Testis (tissue), 3 donors: ENCODE data around the gene FGF8. TPM values are rescaled to one million over a fixed set of nuclear protein-coding genes. Genes with fewer than 3 reads are reported as not detected.
A peak's percentile ranks its signal among the peaks of the same experiment; 100 is the strongest.

ENCODE experiments used
- DNase-seq: peaks from one replicate; pipeline ENCODE4 v3.0.0-alpha.2; 2019
- H3K27ac ChIP-seq, 2 donors: fragments of 200-600 bp; sonication (generic); one replicate each; pipeline ENCODE4 v1.5.1; 2019
- H3K27me3 ChIP-seq: fragments of 200-600 bp; sonication (generic); one replicate; pipeline ENCODE4 v1.5.1; 2019
- H3K36me3 ChIP-seq: fragments of 200-600 bp; sonication (generic); one replicate; pipeline ENCODE4 v1.5.1; 2017; ENCODE audit warnings: low read depth; ENCODE audit errors: missing control alignments
- H3K4me1 ChIP-seq: fragments of 200-600 bp; sonication (generic); one replicate; pipeline ENCODE4 v1.5.1; 2019
- H3K4me3 ChIP-seq, 2 donors: fragments of 200-600 bp; sonication (generic); one replicate each; pipeline ENCODE4 v1.5.1; 2017 to 2019
- H3K9me3 ChIP-seq: fragments of 200-600 bp; sonication (generic); one replicate; pipeline ENCODE4 v1.5.1; 2017
- POLR2A ChIP-seq: fragments of 450-650 bp; IDR thresholded peaks from one replicate; pipeline ENCODE4 v1.6.1; 2017; ENCODE audit warnings: antibody characterized with exemption, mild to moderate bottlenecking, moderate library complexity
- WGBS, 2 donors: methylation state at CpG; one replicate each; pipeline ENCODE4 v1.1.5; 2018; 5-methylcytosine and 5-hydroxymethylcytosine counted together
- intact Hi-C: fragments of 100-400 bp; cut with DNase I; formaldehyde crosslinking; loops from one replicate; pipeline ENCODE4 v1.15.1; 2023; ENCODE audit warnings: low total_unique reads
- polyA plus RNA-seq: library from polyadenylated mRNA; stranded (reverse); fragments of 350-450 nt; fragmentation: Illumina TruSeq; extraction: RNeasy Lipid Tissue Mini Kit (QIAGEN cat#74804); gene quantifications from one replicate; pipeline ENCODE4 v1.2.3, GENCODE V29; 2014; ENCODE audit warnings: low read depth, low replicate concordance; ENCODE audit not compliant: insufficient read depth
- total RNA-seq, 2 donors: library from RNA; depleted of rRNA; stranded (reverse); fragments of >200 nt; gene quantifications; one replicate each; pipeline ENCODE4 v1.2.3, GENCODE V29; 2016
- TF ChIP-seq, protein P1 (sequence below), 3 experiments: fragments of 450-650 bp in 2 of 3; fragments of 200-600 bp in 1 of 3; sonication (generic) in 1 of 3; IDR thresholded peaks; one replicate each; pipeline ENCODE4 v1.5.1; 2016 to 2019; ENCODE audit warnings: antibody characterized with exemption in 3 of 3, mild to moderate bottlenecking in 2 of 3, moderate library complexity in 1 of 3

Gene FGF8
- total and polyA plus RNA-seq, 3 donors from 2014 or later = 0.41 to 1.1 TPM; not detected in 1

DNA sequence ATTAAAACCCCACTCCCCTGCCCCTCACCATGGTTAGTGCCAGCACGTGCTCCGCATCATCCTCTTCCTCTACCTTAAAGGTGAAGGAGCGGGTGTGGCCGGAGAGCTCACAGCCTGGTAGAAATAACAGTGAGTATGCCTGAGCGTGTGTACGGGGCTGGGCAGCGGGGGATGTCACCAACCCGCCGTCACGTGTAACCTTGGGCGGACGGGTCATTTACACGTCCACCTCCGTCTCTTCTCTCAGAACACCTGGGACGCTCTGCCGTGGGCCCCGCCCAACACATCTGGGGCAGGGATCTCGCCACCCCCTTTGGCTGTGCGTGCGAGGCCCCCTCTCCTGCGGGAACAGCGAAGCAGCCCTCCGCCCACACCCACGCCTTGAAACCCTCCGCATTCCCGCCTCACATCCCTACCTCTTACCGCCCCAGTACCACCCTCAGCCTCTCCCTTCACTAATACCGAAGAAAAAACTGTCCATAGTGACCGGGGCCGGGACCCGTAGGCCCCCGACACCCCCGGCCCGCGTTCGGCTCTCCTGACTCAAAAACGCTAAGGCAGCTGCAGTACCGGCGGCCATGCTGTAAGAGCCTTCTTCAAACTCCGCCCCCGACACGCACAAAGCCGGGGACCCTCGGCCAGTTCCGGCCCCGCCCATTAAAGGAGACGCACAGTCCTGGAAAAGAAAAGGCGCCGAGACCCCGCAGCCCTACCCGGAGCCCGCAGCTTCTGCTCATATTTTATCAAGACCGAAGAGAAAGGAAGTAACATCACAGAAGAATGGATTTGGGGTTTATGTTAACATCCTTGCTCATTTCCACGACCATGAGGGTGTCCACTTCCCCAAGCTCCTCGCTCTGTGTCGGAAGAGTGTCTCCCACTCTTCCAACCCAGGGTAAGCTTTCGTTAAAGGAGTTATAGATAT is 7.2 kb upstream of the FGF8 start, which contains the start of gene NPM3:
NPM3 (minus strand) TSS at position 636 of the 925 bp plus-strand sequence; CDS start at position 580, 56 bp downstream.
- Histone ChIP-seq H3K27ac (peak within 1 kb of the TSS in 1 of 2 donors; percentile 25), H3K4me3 (peak within 1 kb of the TSS; percentile 62 to 71), H3K27me3 (no peaks in the 10 kb centered on the region), H3K9me3 (no peaks in the 10 kb centered on the region), H3K36me3 (no peaks in the 10 kb centered on the region), H3K4me1 (peaks cover 27% of the 10 kb centered on the region)
- 1 to 2% methylated on average over 42 to 57 of the region's 57 CpGs for WGBS, 2 donors
- intact Hi-C loops = no loop called here
- TF ChIP-seq, protein P1, sequence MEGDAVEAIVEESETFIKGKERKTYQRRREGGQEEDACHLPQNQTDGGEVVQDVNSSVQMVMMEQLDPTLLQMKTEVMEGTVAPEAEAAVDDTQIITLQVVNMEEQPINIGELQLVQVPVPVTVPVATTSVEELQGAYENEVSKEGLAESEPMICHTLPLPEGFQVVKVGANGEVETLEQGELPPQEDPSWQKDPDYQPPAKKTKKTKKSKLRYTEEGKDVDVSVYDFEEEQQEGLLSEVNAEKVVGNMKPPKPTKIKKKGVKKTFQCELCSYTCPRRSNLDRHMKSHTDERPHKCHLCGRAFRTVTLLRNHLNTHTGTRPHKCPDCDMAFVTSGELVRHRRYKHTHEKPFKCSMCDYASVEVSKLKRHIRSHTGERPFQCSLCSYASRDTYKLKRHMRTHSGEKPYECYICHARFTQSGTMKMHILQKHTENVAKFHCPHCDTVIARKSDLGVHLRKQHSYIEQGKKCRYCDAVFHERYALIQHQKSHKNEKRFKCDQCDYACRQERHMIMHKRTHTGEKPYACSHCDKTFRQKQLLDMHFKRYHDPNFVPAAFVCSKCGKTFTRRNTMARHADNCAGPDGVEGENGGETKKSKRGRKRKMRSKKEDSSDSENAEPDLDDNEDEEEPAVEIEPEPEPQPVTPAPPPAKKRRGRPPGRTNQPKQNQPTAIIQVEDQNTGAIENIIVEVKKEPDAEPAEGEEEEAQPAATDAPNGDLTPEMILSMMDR (IDR thresholded peaks at IDR 0.05) = peak in 1 of 3 experiments; percentile 13
- TF ChIP-seq POLR2A = no peak
- DNase-seq = peak; percentile 97

DNA sequence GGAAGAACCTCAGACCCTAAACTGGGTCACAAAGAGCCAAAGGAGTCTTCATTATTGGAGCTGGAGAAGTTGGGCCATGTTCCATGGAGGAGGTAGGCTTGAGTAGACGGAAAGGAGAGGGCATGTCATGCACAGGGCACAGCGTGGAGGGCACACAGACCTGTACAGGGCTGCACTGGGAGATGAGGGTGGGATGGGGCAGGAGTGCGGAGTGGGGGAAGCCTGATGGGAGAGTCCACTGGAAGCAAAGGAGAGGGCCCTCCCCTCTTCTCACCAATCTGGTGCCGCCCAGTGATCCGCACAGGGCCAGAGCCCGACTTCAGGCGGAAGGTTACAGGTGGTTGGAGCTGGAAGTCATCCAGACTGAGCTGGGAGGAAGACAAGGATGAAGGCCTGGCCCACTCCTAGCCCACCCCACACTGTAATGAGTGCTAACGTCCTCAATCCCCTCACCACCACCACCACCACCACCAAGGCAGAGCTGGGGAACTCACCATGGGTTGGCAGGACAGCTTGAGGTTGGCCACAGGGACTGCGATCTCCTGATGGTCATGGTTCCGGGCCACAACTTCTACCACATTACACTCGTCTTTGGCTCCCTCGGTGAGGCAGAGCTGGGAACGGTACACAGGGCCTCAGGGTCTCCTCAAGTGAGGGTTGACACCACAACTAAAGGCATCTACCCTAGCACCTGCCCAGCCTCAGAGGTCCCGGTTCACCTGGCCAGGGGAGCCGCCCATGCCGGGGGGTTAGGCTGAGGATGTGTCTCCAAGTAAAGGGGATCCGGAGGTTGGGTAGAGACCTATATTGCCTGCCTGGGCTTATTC is 6.3 kb upstream of the FGF8 start:
- WGBS, 2 donors = 28 to 44% methylated on average over 13 to 17 of the region's 17 CpGs
- peak overlapping the region; percentile 62 to 71 for H3K4me3 ChIP-seq
- no peak for DNase-seq
- intact Hi-C loops = no loop called here
- TF ChIP-seq POLR2A = no peak
- TF ChIP-seq, protein P1 (IDR thresholded peaks at IDR 0.05) = no peak
- peaks cover 27% of the 10 kb centered on the region for H3K4me1 ChIP-seq
- H3K27ac ChIP-seq = no peak overlapping the region
- H3K36me3 ChIP-seq = no peaks in the 10 kb centered on the region
- no peaks in the 10 kb centered on the region for H3K27me3 ChIP-seq
- H3K9me3 ChIP-seq = no peaks in the 10 kb centered on the region

DNA sequence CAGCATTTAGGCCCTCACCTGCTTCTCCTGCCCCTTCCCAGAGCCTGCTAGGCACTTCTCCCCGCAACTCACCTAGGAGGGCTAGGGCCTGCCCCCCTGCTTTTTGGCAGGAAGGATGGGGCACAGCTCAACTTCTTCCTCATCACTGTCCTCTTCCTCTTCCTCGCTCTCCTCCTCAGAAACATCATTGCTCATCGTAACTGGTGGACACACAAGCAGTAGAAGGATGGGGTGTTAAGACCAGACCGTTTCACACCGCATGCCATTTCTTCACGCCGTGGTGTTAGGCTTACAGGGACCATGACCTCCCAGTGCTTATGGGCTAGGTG is 5.7 kb upstream of the FGF8 start:
- H3K9me3 ChIP-seq = no peaks in the 10 kb centered on the region
- intact Hi-C loops = no loop called here
- H3K4me1 ChIP-seq = peaks cover 27% of the 10 kb centered on the region
- no peak for TF ChIP-seq POLR2A
- TF ChIP-seq, protein P1 (IDR thresholded peaks at IDR 0.05) = no peak
- no peak overlapping the region for H3K4me3 ChIP-seq
- DNase-seq = no peak
- WGBS, 2 donors = 57 to 74% methylated on average over 7 of the region's 7 CpGs
- no peak overlapping the region for H3K27ac ChIP-seq
- no peaks in the 10 kb centered on the region for H3K27me3 ChIP-seq
- no peaks in the 10 kb centered on the region for H3K36me3 ChIP-seq

DNA sequence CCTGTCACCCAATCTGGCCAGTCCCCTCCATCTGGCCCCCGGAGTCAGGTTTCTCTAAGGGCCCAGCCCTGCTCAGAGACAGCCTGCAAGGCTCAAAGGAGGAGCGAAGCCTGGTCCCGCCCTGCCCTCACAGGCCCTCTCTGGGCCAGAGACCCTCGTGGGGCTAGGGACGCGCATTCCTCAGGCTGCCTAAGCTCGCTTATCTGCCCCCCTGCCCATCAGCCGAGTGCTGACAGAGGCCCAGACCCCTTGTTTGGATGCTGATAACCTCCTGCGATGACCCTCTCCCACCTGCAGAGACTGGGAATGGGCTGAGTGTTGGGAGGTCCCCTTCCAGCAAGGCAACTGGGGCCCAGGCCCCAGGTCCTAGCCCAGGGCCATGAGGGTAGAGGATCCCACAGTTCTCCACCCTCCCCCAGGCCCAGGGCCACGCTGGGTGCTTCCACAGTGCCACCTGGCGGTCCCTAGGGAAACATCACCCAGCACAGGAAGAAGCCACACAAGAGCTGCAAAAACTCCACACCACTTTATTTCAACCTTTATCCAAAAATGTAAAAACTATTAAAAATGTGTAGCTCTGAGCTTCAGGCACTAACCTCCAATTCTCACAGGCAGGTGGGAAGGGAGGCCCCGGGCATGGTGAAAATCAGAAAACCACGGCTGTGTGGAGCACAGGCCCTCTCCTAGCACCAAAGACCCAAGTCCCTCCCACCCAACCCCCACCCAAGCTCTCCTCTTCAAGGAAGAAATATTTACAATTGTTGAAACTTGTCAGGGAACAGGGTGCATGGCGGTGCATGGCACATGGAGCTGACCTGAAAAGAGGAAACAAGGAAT is 5.1 kb upstream of the FGF8 start:
- peaks cover 27% of the 10 kb centered on the region for H3K4me1 ChIP-seq
- 66 to 72% methylated on average over 14 of the region's 14 CpGs for WGBS, 2 donors
- H3K27ac ChIP-seq = no peak overlapping the region
- DNase-seq = peak; percentile 44
- no peaks in the 10 kb centered on the region for H3K27me3 ChIP-seq
- no peaks in the 10 kb centered on the region for H3K9me3 ChIP-seq
- H3K4me3 ChIP-seq = no peak overlapping the region
- H3K36me3 ChIP-seq = no peaks in the 10 kb centered on the region
- intact Hi-C loops = no loop called here
- TF ChIP-seq, protein P1 (IDR thresholded peaks at IDR 0.05) = peak; percentile 65 to 77 (median 72)
- TF ChIP-seq POLR2A = no peak
